ENCODE measurements around the gene KCNA10. TPM values are rescaled to one million over a fixed set of nuclear protein-coding genes. Genes with fewer than 3 reads are reported as not detected.
A peak's percentile ranks its signal among the peaks of the same experiment; 100 is the strongest.

Gene KCNA10
- total and polyA plus RNA-seq, 2 donors (not counting 3 experiments of a cell fraction or from before 2014, with no cell fraction given): not detected

DNA sequence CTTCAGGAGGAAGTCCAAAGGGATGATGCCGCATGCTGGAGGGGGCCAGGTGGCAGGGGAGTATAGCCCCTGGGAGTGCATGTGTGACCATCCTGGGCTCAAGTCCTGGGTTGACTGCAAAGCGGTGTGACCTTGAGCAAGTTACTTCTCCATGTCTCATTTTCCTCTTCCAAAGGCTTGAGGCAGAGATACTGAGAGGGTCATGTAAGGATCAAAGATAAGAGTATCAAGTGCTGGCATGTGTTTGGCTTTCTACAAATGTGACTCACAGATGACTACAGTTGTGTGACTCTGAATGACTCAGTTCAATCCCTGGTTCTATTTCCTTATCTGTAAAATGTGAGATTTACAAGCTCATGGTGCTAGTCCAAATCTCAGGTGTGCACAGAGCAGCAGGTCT lies 41.9 kb downstream of the KCNA10 start:
- Histone ChIP-seq H3K36me3 (ENCODE audit: control insufficient read depth in 2 of 2, extremely low read depth in 1 of 2, insufficient read depth in 2 of 2, low read length in 2 of 2) (no peaks in the 10 kb centered on the region), H3K27ac (ENCODE audit: insufficient read depth, low read depth, low read length) (no peak overlapping the region), H3K9me1 (replicated peaks; ENCODE audit: control insufficient read depth, extremely low read depth, insufficient read depth, low read length) (no peaks in the 10 kb centered on the region), H3K4me1 (ENCODE audit: control insufficient read depth, extremely low read depth, insufficient read depth, low read length) (peaks cover 13% of the 10 kb centered on the region), H4K20me1 (replicated peaks; ENCODE audit: control insufficient read depth, extremely low read depth, insufficient read depth, low read length) (no peaks in the 10 kb centered on the region), H3K79me2 (ENCODE audit: control insufficient read depth, insufficient read depth, low read length) (no peaks in the 10 kb centered on the region), H3K4me2 (ENCODE audit: insufficient read depth, low read length) (no peak overlapping the region), H3K9me3 (replicated peaks; ENCODE audit: control insufficient read depth, insufficient read depth, low read length) (no peaks in the 10 kb centered on the region), H3K27me3 (ENCODE audit: control insufficient read depth in 2 of 2, insufficient read depth in 2 of 2, low read length in 2 of 2) (peaks cover 0 to 3% of the 10 kb centered on the region in 2 experiments), H3K4me3 (replicated peaks in 1 of 3; ENCODE audit: insufficient read depth in 1 of 3, low read depth in 1 of 3, low read length in 3 of 3) (no peak overlapping the region), H3K9ac (replicated peaks; ENCODE audit: extremely low read depth, insufficient read depth, low read length) (no peak overlapping the region), H2AFZ (ENCODE audit: low read depth, low read length) (no peak overlapping the region)
- FAIRE-seq (peak; percentile 85), DNase-seq (ENCODE audit: low read depth, low spot score) (peak; percentile 62)
- POLR2A ChIA-PET: no interaction called here
- peak; percentile 93 for TF ChIP-seq FOS (IDR thresholded peaks at IDR 0.05; ENCODE audit: borderline replicate concordance, insufficient read depth, low read length)
- TF ChIP-seq, protein P1, sequence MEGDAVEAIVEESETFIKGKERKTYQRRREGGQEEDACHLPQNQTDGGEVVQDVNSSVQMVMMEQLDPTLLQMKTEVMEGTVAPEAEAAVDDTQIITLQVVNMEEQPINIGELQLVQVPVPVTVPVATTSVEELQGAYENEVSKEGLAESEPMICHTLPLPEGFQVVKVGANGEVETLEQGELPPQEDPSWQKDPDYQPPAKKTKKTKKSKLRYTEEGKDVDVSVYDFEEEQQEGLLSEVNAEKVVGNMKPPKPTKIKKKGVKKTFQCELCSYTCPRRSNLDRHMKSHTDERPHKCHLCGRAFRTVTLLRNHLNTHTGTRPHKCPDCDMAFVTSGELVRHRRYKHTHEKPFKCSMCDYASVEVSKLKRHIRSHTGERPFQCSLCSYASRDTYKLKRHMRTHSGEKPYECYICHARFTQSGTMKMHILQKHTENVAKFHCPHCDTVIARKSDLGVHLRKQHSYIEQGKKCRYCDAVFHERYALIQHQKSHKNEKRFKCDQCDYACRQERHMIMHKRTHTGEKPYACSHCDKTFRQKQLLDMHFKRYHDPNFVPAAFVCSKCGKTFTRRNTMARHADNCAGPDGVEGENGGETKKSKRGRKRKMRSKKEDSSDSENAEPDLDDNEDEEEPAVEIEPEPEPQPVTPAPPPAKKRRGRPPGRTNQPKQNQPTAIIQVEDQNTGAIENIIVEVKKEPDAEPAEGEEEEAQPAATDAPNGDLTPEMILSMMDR (IDR thresholded peaks at IDR 0.05; ENCODE audit: extremely low read depth in 1 of 2, insufficient read depth in 1 of 2, low read depth in 1 of 2, low read length in 2 of 2): no peak
- no peak for TF ChIP-seq POLR2A (IDR thresholded peaks at IDR 0.05; ENCODE audit: low read depth, low read length)
- TF ChIP-seq JUN (IDR thresholded peaks at IDR 0.05; ENCODE audit: borderline replicate concordance, insufficient read depth, insufficient read length, low read depth): peak; percentile 75
- TF ChIP-seq EZH2 (IDR thresholded peaks at IDR 0.05; ENCODE audit: borderline replicate concordance, low read depth, low read length, severe bottlenecking): no peak
- TF ChIP-seq GATA2 (IDR thresholded peaks at IDR 0.05; ENCODE audit: insufficient read depth, insufficient read length, low read depth, low read length): peak; percentile 95
- peak; percentile 36 for TF ChIP-seq POLR2AphosphoS5 (IDR thresholded peaks at IDR 0.05; ENCODE audit: insufficient read depth, low read depth, low read length)
- intact Hi-C loops (cut with micrococcal nuclease) (no loop called here), dilution Hi-C loops (cut with MboI; ENCODE audit: extremely low pct_ligation_motif_present, low sequenced_read_pairs) (no loop called here)
- no TSS peak for BruUV-seq (replicated peaks)
- CTCF ChIA-PET: interaction anchor here (1.0 to 4.7 kb wide), 9 partner anchors 8 to 290 kb away, joined by 3 to 68 read pairs (median 4); no protein-coding TSS in a partner anchor
